ENCODE results near the gene SUMO1.

The SUMO1 gene

DNA sequence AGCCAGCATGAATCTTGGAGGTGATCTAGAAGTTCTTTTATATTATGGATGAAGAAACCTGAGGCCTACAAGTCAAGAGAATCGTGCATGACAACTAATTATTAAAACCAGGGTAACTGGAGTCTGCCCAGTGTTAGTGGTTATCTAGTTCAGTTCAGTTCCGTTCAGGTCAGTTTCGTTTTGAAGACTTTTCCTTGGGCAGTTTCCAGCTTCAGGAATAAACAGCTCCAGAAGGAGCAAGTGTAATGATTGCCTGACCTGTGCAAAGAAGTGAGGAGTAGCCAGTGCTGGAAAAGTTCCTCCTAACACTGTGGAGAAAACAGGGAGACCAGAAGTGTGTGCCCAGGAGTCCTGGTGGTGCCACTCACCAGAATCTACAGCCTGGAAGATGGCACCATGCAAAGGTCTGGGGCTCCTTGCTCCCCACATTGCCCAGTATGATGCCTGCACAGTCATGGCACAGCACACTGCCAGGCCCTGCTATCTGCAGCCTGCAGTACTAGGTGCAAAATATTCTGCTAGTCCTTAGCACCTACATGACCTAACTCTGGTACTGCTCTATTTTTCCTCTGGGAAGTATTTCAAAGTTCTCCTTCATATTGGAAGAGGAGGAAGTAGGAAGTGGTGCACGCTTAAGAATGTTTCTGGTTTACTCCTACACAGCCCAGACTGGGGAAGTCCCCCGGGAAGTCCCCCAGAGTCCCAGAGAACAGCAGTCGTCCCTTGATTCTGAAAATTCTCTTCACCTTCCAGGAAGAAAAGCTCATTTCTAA, 65.8 kb downstream of the SUMO1 start:
- no peak overlapping the region for H3K9ac ChIP-seq (ENCODE audit: low read depth in 1 of 2, low read length in 2 of 2)
- no peak overlapping the region for H3K4me3 ChIP-seq (ENCODE audit: low read length in 2 of 2)
- H3K4me1 ChIP-seq (ENCODE audit: control insufficient read depth in 2 of 2, insufficient read depth in 2 of 2, low read length in 2 of 2) = no peaks in the 10 kb centered on the region
- no peaks in the 10 kb centered on the region for H3K9me3 ChIP-seq (ENCODE audit: control insufficient read depth in 2 of 2, low read length in 2 of 2)
- no peaks in the 10 kb centered on the region for H3K36me3 ChIP-seq (ENCODE audit: control insufficient read depth in 2 of 2, insufficient read depth in 2 of 2, low read length in 2 of 2)
- H3K27ac ChIP-seq (ENCODE audit: low read depth in 2 of 2, low read length in 2 of 2) = no peak overlapping the region
- peaks cover 0 to 3% of the 10 kb centered on the region in 2 donors for H3K27me3 ChIP-seq (ENCODE audit: control insufficient read depth in 2 of 2, insufficient read depth in 2 of 2, low read length in 2 of 2)

GRCh38 chr2:202171241-202171825, 67.1 kb downstream of the SUMO1 start:
- no peak overlapping the region for H3K9ac ChIP-seq (ENCODE audit: low read depth in 1 of 2, low read length in 2 of 2)
- no peak overlapping the region for H3K4me3 ChIP-seq (ENCODE audit: low read length in 2 of 2)
- no peaks in the 10 kb centered on the region for H3K9me3 ChIP-seq (ENCODE audit: control insufficient read depth in 2 of 2, low read length in 2 of 2)
- no peaks in the 10 kb centered on the region for H3K36me3 ChIP-seq (ENCODE audit: control insufficient read depth in 2 of 2, insufficient read depth in 2 of 2, low read length in 2 of 2)
- no peaks in the 10 kb centered on the region for H3K4me1 ChIP-seq (ENCODE audit: control insufficient read depth in 2 of 2, insufficient read depth in 2 of 2, low read length in 2 of 2)
- no peak overlapping the region for H3K27ac ChIP-seq (ENCODE audit: low read depth in 2 of 2, low read length in 2 of 2)
- H3K27me3 ChIP-seq (ENCODE audit: control insufficient read depth in 2 of 2, insufficient read depth in 2 of 2, low read length in 2 of 2) = peaks cover 0 to 3% of the 10 kb centered on the region in 2 donors

DNA sequence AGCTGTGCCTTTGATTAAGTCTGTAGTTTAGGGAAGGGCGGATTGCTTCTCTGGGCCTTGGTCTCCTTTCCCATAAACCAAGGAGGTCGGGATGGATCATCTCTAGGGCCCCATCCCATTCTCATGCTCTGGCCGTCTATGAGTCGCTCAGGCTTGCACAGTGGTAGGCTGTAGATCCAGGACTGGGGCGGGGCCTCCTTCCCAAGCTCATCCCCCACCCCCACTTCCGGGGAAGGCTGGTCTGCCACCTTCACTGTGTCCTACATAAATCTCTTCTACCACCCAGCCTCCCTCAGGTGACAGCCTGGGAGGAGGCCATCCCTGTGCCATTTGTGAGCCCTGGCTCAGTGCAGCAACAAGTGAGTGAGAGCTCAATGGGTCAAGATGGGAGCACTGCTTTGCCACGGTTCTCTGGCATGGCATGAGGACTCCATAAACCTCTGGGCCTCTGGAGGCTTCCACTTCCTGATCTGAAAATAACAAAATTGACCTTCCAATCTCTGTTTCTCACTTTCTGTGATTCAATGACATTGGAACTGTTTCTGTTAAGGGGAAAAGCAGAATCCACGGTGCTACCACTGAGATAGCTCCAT, 68.5 kb downstream of the SUMO1 start:
- no peaks in the 10 kb centered on the region for H3K4me1 ChIP-seq (ENCODE audit: control insufficient read depth in 2 of 2, insufficient read depth in 2 of 2, low read length in 2 of 2)
- no peak overlapping the region for H3K27ac ChIP-seq (ENCODE audit: low read depth in 2 of 2, low read length in 2 of 2)
- no peak overlapping the region for H3K4me3 ChIP-seq (ENCODE audit: low read length in 2 of 2)
- no peaks in the 10 kb centered on the region for H3K9me3 ChIP-seq (ENCODE audit: control insufficient read depth in 2 of 2, low read length in 2 of 2)
- no peak overlapping the region for H3K9ac ChIP-seq (ENCODE audit: low read depth in 1 of 2, low read length in 2 of 2)
- no peaks in the 10 kb centered on the region for H3K36me3 ChIP-seq (ENCODE audit: control insufficient read depth in 2 of 2, insufficient read depth in 2 of 2, low read length in 2 of 2)
- peaks cover 0 to 3% of the 10 kb centered on the region in 2 donors for H3K27me3 ChIP-seq (ENCODE audit: control insufficient read depth in 2 of 2, insufficient read depth in 2 of 2, low read length in 2 of 2)

DNA sequence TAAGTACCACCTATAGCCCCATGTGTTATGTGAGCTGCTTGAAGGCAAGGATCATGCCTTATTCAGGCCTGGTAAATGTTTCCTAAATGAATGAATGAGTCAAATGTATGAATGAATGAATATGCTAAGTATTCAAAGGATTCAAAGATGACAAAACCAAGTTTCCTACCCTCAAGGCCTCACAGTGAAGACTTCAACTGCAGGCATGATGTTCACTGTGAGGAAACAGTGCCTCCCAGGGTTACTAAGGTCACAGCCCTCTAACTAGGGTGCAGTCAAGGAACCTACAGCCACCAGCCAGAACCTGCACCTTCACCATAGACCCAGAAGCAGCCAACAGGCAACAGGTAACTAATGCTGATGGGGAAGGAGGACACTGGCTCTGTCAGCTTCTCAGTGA, 69.3 kb downstream of the SUMO1 start:
- no peak overlapping the region for H3K27ac ChIP-seq (ENCODE audit: low read depth in 2 of 2, low read length in 2 of 2)
- H3K27me3 ChIP-seq (ENCODE audit: control insufficient read depth in 2 of 2, insufficient read depth in 2 of 2, low read length in 2 of 2) = peaks cover 0 to 3% of the 10 kb centered on the region in 2 donors
- H3K36me3 ChIP-seq (ENCODE audit: control insufficient read depth in 2 of 2, insufficient read depth in 2 of 2, low read length in 2 of 2) = no peaks in the 10 kb centered on the region
- H3K4me3 ChIP-seq (ENCODE audit: low read length in 2 of 2) = no peak overlapping the region
- no peak overlapping the region for H3K9ac ChIP-seq (ENCODE audit: low read depth in 1 of 2, low read length in 2 of 2)
- H3K4me1 ChIP-seq (ENCODE audit: control insufficient read depth in 2 of 2, insufficient read depth in 2 of 2, low read length in 2 of 2) = no peaks in the 10 kb centered on the region
- H3K9me3 ChIP-seq (ENCODE audit: control insufficient read depth in 2 of 2, low read length in 2 of 2) = no peaks in the 10 kb centered on the region

DNA sequence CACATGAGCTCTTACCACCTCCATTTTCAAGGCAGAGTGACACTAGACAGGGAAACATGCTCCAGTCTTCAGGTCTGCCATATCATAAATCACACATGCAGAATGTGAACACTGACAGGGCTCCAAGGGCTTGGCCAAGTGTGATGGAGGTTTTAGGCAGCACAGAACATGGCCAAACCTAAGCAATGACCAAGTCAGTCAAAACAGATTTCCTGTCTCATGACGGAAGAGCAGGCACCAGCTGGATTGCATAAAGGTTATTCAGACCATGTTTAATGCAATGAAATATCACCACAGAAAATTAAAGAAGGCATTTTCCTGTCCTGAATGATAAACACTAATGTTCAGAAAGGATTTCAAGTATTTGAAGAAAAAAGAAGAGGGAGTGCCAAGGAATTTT, 72.5 kb downstream of the SUMO1 start:
- no peak overlapping the region for H3K4me3 ChIP-seq (ENCODE audit: low read length in 2 of 2)
- no peaks in the 10 kb centered on the region for H3K4me1 ChIP-seq (ENCODE audit: control insufficient read depth in 2 of 2, insufficient read depth in 2 of 2, low read length in 2 of 2)
- H3K27me3 ChIP-seq (ENCODE audit: control insufficient read depth in 2 of 2, insufficient read depth in 2 of 2, low read length in 2 of 2) = peaks cover 0 to 3% of the 10 kb centered on the region in 2 donors
- H3K27ac ChIP-seq (ENCODE audit: low read depth in 2 of 2, low read length in 2 of 2) = no peak overlapping the region
- no peaks in the 10 kb centered on the region for H3K9me3 ChIP-seq (ENCODE audit: control insufficient read depth in 2 of 2, low read length in 2 of 2)
- H3K36me3 ChIP-seq (ENCODE audit: control insufficient read depth in 2 of 2, insufficient read depth in 2 of 2, low read length in 2 of 2) = no peaks in the 10 kb centered on the region
- no peak overlapping the region for H3K9ac ChIP-seq (ENCODE audit: low read depth in 1 of 2, low read length in 2 of 2)

- Histone ChIP-seq H3K36me3 (ENCODE audit: control insufficient read depth in 2 of 2, insufficient read depth in 2 of 2, low read length in 2 of 2) (no peaks in the 10 kb centered on the region), H3K9me3 (ENCODE audit: control insufficient read depth in 2 of 2, low read length in 2 of 2) (no peaks in the 10 kb centered on the region), H3K9ac (ENCODE audit: low read depth in 1 of 2, low read length in 2 of 2) (no peak overlapping the region), H3K27me3 (ENCODE audit: control insufficient read depth in 2 of 2, insufficient read depth in 2 of 2, low read length in 2 of 2) (peaks cover 0 to 3% of the 10 kb centered on the region in 2 donors), H3K27ac (ENCODE audit: low read depth in 2 of 2, low read length in 2 of 2) (no peak overlapping the region), H3K4me3 (ENCODE audit: low read length in 2 of 2) (no peak overlapping the region), H3K4me1 (ENCODE audit: control insufficient read depth in 2 of 2, insufficient read depth in 2 of 2, low read length in 2 of 2) (no peaks in the 10 kb centered on the region)
Observed at GRCh38 chr2:202165208-202165607, 73.2 kb downstream of the SUMO1 start.

GRCh38 chr2:202164411-202164810, 74.0 kb downstream of the SUMO1 start:
- Histone ChIP-seq H3K27ac (ENCODE audit: low read depth in 2 of 2, low read length in 2 of 2) (no peak overlapping the region), H3K4me3 (ENCODE audit: low read length in 2 of 2) (no peak overlapping the region), H3K4me1 (ENCODE audit: control insufficient read depth in 2 of 2, insufficient read depth in 2 of 2, low read length in 2 of 2) (no peaks in the 10 kb centered on the region), H3K9ac (ENCODE audit: low read depth in 1 of 2, low read length in 2 of 2) (no peak overlapping the region), H3K27me3 (ENCODE audit: control insufficient read depth in 2 of 2, insufficient read depth in 2 of 2, low read length in 2 of 2) (no peaks in the 10 kb centered on the region), H3K9me3 (ENCODE audit: control insufficient read depth in 2 of 2, low read length in 2 of 2) (no peaks in the 10 kb centered on the region), H3K36me3 (ENCODE audit: control insufficient read depth in 2 of 2, insufficient read depth in 2 of 2, low read length in 2 of 2) (no peaks in the 10 kb centered on the region)

DNA sequence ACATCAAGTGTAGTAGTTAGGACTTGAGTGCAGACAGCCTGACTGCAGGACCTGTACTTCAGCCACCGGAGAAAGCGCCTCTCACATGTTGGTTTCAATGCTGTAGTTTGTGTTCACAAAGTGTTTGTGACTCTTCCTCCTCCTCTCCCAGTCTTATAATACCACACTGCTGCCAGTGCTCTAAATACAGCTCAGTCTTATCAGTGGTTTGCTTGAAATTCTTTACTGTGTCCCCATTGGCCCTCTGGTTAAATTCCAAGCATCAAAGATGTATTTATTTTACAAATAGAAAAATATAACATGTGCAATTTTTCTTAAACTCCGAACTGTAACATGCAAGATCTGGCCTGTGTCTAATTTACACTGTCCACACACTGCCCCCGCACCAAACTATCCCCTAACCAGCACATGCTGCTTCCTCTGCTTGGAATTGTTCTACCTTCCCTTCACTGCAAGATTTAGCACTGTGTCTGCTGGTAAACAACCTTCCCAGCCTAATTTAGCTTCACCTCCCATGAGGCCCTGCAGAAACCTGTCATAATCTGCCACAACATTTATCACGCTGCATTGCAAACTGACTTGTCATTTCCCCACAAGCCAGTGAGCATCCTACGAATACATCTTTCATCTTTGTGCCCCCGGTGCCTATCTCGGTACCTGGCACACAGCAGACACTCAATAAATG, 77.1 kb downstream of the SUMO1 start:
- H3K36me3 ChIP-seq (ENCODE audit: control insufficient read depth in 2 of 2, insufficient read depth in 2 of 2, low read length in 2 of 2) = no peaks in the 10 kb centered on the region
- no peak overlapping the region for H3K9ac ChIP-seq (ENCODE audit: low read depth in 1 of 2, low read length in 2 of 2)
- H3K27me3 ChIP-seq (ENCODE audit: control insufficient read depth in 2 of 2, insufficient read depth in 2 of 2, low read length in 2 of 2) = no peaks in the 10 kb centered on the region
- no peaks in the 10 kb centered on the region for H3K4me1 ChIP-seq (ENCODE audit: control insufficient read depth in 2 of 2, insufficient read depth in 2 of 2, low read length in 2 of 2)
- H3K27ac ChIP-seq (ENCODE audit: low read depth in 2 of 2, low read length in 2 of 2) = no peak overlapping the region
- H3K9me3 ChIP-seq (ENCODE audit: control insufficient read depth in 2 of 2, low read length in 2 of 2) = no peaks in the 10 kb centered on the region
- H3K4me3 ChIP-seq (ENCODE audit: low read length in 2 of 2) = no peak overlapping the region

- no peak overlapping the region for H3K4me3 ChIP-seq (ENCODE audit: low read length in 2 of 2)
- no peaks in the 10 kb centered on the region for H3K36me3 ChIP-seq (ENCODE audit: control insufficient read depth in 2 of 2, insufficient read depth in 2 of 2, low read length in 2 of 2)
- H3K27me3 ChIP-seq (ENCODE audit: control insufficient read depth in 2 of 2, insufficient read depth in 2 of 2, low read length in 2 of 2) = no peaks in the 10 kb centered on the region
- no peaks in the 10 kb centered on the region for H3K9me3 ChIP-seq (ENCODE audit: control insufficient read depth in 2 of 2, low read length in 2 of 2)
- H3K27ac ChIP-seq (ENCODE audit: low read depth in 2 of 2, low read length in 2 of 2) = no peak overlapping the region
- H3K4me1 ChIP-seq (ENCODE audit: control insufficient read depth in 2 of 2, insufficient read depth in 2 of 2, low read length in 2 of 2) = no peaks in the 10 kb centered on the region
- no peak overlapping the region for H3K9ac ChIP-seq (ENCODE audit: low read depth in 1 of 2, low read length in 2 of 2)
Observed at GRCh38 chr2:202158796-202159195, 79.6 kb downstream of the SUMO1 start.
